Panc1 (cell line): ENCODE measurements around the gene ADAT3. TPM values are rescaled to one million over a fixed set of nuclear protein-coding genes. Genes with fewer than 3 reads are reported as not detected.
A peak's percentile ranks its signal among the peaks of the same experiment; 100 is the strongest.

Experiments
- ATAC-seq: fragments of 200-7000 bp; cut with Tn5 transposase; 2 replicates; pipeline ENCODE4 v1.9.1; 2020; ENCODE audit warnings: mild to moderate bottlenecking, moderate library complexity
- BruUV-seq: library from RNA; stranded (reverse); fragments of 400-500 nt; replicated peaks from 2 replicates; lab custom pipeline; 2021; lab: Mats Ljungman, UMichigan
- CTCF ChIA-PET: fragments of 300-600 bp; sonication (Branson Sonifier 250); formaldehyde crosslinking; loops from one replicate; lab custom pipeline; 2022; ENCODE audit warnings: antibody characterized with exemption; lab: Charles Lee
- POLR2A ChIA-PET: fragments of 300-600 bp; sonication (Branson Sonifier 250); formaldehyde crosslinking; loops from one replicate; lab custom pipeline; 2022; ENCODE audit warnings: antibody characterized with exemption; lab: Charles Lee
- DNase-seq: peaks from one replicate; pipeline ENCODE4 v3.0.0-alpha.2; 2010; ENCODE audit warnings: low read depth, low spot score
- H3K27ac ChIP-seq: 2 replicates; pipeline ENCODE4 v1.5.1; 2011; ENCODE audit warnings: mild to moderate bottlenecking, low read length, inconsistent platforms
- H3K27me3 ChIP-seq: fragments of 200-500 bp; sonication (Bioruptor generic); 2 replicates; pipeline ENCODE4 v1.6.0; 2014; ENCODE audit warnings: low read length, inconsistent platforms; ENCODE audit not compliant: control insufficient read depth, insufficient read depth
- H3K36me3 ChIP-seq: fragments of 200-500 bp; sonication (Bioruptor generic); 2 replicates; pipeline ENCODE4 v1.5.1; 2014; ENCODE audit warnings: inconsistent platforms, mild to moderate bottlenecking, low read length, moderate library complexity; ENCODE audit not compliant: control insufficient read depth, insufficient read depth
- H3K4me1 ChIP-seq: 2 replicates; pipeline ENCODE4 v1.5.1; 2011; ENCODE audit warnings: inconsistent platforms, mild to moderate bottlenecking, low read length, moderate library complexity; ENCODE audit not compliant: control insufficient read depth, insufficient read depth
- H3K4me3 ChIP-seq, 2 experiments: 2 replicates each; pipeline ENCODE4 v1.5.1; 2011 to 2012; ENCODE audit warnings: low read depth in 2 of 2, low read length in 2 of 2, mild to moderate bottlenecking in 2 of 2, inconsistent platforms in 1 of 2, moderate library complexity in 1 of 2
- H3K9me3 ChIP-seq: fragments of 200-500 bp; sonication (Bioruptor generic); 2 replicates; pipeline ENCODE4 v1.5.1; 2014; ENCODE audit warnings: low read depth, mild to moderate bottlenecking, inconsistent platforms, low read length, moderate library complexity; ENCODE audit not compliant: control insufficient read depth, insufficient read depth
- POLR2AphosphoS5 ChIP-seq: IDR thresholded peaks from 2 replicates; pipeline ENCODE4 v1.6.1; 2012; ENCODE audit warnings: mild to moderate bottlenecking, low read depth, low read length, moderate library complexity
- SIN3A ChIP-seq: IDR thresholded peaks from 2 replicates; pipeline ENCODE4 v1.6.1; 2012; ENCODE audit warnings: low read depth, mild to moderate bottlenecking, low read length, moderate library complexity, borderline replicate concordance; ENCODE audit not compliant: insufficient read depth
- TCF7L2 ChIP-seq: IDR thresholded peaks from 2 replicates; pipeline ENCODE4 v1.6.1; 2011; ENCODE audit warnings: mild to moderate bottlenecking, low read depth, low read length, inconsistent platforms
- in situ Hi-C: cut with HindIII; loops from 2 replicates; pipeline ENCODE4 v1.10.0; 2016; ENCODE audit warnings: low sequenced_read_pairs, low pct_unique_long_range_greater_than_20kb
- intact Hi-C: fragments of 100-400 bp; cut with micrococcal nuclease; formaldehyde crosslinking; loops from one replicate; pipeline ENCODE4 v1.10.0; 2022; ENCODE audit not compliant: unreplicated experiment
- total RNA-seq: library from RNA; stranded (reverse); gene quantifications from one replicate; pipeline ENCODE4 v1.2.1, GENCODE V29; 2021; ENCODE audit not compliant: unreplicated experiment
- TF ChIP-seq, protein P1 (sequence below), 2 experiments: IDR thresholded peaks; 2 replicates each; pipeline ENCODE4 v1.6.1; 2011 to 2012; ENCODE audit warnings: low read depth in 2 of 2, control low read depth in 1 of 2, low read length in 1 of 2, mild to moderate bottlenecking in 1 of 2, moderate library complexity in 1 of 2; ENCODE audit not compliant: insufficient read depth in 1 of 2
- TF ChIP-seq, protein P2 (sequence below): fragments of 450-650 bp; IDR thresholded peaks from 2 replicates; pipeline ENCODE4 v1.5.1; 2017; ENCODE audit warnings: mild to moderate bottlenecking

Gene ADAT3
- total RNA-seq, 1 experiment from 2014 or later: 8.9 TPM

DNA sequence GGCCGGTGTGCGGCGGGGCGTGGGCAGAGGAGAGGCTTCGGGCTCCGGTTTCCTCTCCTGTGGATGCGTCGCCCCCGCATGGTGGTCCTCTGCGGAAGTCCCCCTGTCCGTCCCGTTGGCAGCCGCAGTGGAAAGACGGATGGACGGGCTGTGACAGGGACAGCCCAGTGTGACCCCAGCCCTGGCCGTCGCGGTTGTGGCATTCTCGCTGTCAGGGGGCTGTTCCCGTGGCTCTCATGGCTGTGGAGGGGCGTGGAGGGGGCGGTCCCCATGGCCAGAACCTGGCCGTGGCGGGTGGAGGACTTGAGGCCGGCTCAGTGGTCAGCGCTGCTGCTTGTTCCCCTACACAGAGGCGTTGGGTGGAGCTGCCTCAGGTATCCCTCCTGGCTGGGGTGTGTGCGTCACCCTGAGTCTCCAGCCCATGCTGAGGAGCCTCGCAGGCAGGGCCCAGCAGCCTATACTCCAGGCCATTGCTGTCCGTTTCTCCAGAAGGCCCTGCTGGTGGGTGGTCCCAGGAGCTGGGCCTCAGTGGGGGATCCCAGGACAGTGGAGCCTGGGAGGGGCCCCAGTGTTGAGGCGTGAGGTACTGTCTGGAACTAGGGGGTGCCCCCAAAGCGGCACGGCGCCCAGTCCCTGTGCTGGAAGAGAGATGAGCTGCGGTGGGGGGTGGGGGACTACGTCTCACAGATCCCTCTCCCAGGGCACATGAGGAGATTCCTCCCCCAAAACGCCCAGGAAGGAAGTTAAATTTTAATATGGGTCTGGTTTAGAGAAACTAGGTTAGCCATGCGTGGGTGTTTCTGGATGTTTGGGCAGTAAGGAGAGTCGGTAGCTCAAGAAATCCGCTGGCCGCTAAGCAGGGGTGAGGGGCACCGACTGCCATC lies 56.0 kb downstream of the ADAT3 start:
- no peak overlapping the region for H3K4me3 ChIP-seq
- 0 out of 2 replicates have a peak, but pooled peaks have one; percentile 17 for ATAC-seq
- no peak overlapping the region for H3K27ac ChIP-seq
- intact Hi-C loops (no loop called here), in situ Hi-C loops (no loop called here)
- no peaks in the 10 kb centered on the region for H3K4me1 ChIP-seq
- H3K36me3 ChIP-seq: no peaks in the 10 kb centered on the region
- no TSS peak for BruUV-seq
- H3K9me3 ChIP-seq: no peaks in the 10 kb centered on the region
- ChIA-PET POLR2A (no interaction called here), CTCF (no interaction called here)
- TF ChIP-seq TCF7L2 (no peak), SIN3A (no peak), POLR2AphosphoS5 (no peak)
- TF ChIP-seq, protein P1, sequence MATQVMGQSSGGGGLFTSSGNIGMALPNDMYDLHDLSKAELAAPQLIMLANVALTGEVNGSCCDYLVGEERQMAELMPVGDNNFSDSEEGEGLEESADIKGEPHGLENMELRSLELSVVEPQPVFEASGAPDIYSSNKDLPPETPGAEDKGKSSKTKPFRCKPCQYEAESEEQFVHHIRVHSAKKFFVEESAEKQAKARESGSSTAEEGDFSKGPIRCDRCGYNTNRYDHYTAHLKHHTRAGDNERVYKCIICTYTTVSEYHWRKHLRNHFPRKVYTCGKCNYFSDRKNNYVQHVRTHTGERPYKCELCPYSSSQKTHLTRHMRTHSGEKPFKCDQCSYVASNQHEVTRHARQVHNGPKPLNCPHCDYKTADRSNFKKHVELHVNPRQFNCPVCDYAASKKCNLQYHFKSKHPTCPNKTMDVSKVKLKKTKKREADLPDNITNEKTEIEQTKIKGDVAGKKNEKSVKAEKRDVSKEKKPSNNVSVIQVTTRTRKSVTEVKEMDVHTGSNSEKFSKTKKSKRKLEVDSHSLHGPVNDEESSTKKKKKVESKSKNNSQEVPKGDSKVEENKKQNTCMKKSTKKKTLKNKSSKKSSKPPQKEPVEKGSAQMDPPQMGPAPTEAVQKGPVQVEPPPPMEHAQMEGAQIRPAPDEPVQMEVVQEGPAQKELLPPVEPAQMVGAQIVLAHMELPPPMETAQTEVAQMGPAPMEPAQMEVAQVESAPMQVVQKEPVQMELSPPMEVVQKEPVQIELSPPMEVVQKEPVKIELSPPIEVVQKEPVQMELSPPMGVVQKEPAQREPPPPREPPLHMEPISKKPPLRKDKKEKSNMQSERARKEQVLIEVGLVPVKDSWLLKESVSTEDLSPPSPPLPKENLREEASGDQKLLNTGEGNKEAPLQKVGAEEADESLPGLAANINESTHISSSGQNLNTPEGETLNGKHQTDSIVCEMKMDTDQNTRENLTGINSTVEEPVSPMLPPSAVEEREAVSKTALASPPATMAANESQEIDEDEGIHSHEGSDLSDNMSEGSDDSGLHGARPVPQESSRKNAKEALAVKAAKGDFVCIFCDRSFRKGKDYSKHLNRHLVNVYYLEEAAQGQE (IDR thresholded peaks at IDR 0.05; ENCODE audit: insufficient read depth in 1 of 2, low read depth in 2 of 2, low read length in 1 of 2): no peak
- TF ChIP-seq, protein P2, sequence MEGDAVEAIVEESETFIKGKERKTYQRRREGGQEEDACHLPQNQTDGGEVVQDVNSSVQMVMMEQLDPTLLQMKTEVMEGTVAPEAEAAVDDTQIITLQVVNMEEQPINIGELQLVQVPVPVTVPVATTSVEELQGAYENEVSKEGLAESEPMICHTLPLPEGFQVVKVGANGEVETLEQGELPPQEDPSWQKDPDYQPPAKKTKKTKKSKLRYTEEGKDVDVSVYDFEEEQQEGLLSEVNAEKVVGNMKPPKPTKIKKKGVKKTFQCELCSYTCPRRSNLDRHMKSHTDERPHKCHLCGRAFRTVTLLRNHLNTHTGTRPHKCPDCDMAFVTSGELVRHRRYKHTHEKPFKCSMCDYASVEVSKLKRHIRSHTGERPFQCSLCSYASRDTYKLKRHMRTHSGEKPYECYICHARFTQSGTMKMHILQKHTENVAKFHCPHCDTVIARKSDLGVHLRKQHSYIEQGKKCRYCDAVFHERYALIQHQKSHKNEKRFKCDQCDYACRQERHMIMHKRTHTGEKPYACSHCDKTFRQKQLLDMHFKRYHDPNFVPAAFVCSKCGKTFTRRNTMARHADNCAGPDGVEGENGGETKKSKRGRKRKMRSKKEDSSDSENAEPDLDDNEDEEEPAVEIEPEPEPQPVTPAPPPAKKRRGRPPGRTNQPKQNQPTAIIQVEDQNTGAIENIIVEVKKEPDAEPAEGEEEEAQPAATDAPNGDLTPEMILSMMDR: no peak
- no peaks in the 10 kb centered on the region for H3K27me3 ChIP-seq
- DNase-seq: no peak

DNA sequence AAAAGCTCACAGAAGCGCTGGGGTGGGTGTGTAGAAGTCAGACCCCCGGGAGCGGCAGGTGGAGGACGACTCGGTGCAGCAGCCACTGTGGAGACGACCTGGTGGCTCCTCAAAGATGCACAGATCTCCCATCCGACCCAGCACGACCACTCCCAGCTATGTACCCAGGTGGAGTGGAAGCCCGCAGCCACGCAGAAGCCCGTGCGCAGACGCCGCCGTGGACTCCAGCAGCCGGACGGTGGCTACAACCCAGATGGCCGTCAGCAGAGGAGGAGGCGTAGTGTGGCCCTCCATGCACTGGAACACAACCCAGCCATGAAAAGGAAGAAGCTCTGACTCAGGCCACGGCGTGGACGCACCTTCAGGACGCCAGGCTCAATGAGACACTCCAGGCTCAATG lies 57.5 kb downstream of the ADAT3 start:
- CTCF ChIA-PET: no interaction called here
- ATAC-seq: no peak
- Histone ChIP-seq H3K36me3 (no peaks in the 10 kb centered on the region), H3K27ac (no peak overlapping the region), H3K4me1 (no peaks in the 10 kb centered on the region), H3K9me3 (no peaks in the 10 kb centered on the region), H3K4me3 (no peak overlapping the region), H3K27me3 (no peaks in the 10 kb centered on the region)
- no peak for DNase-seq
- TF ChIP-seq POLR2AphosphoS5 (no peak), TCF7L2 (no peak), SIN3A (no peak)
- TF ChIP-seq, protein P1 (IDR thresholded peaks at IDR 0.05; ENCODE audit: insufficient read depth in 1 of 2, low read depth in 2 of 2, low read length in 1 of 2): no peak
- TF ChIP-seq, protein P2: no peak
- in situ Hi-C loops: no loop called here
- POLR2A ChIA-PET: no interaction called here
- BruUV-seq: no TSS peak
- intact Hi-C loops: no loop called here
